Measurements from ENCODE around the gene KIAA2012. TPM values are rescaled to one million over a fixed set of nuclear protein-coding genes. Genes with fewer than 3 reads are reported as not detected.

The KIAA2012 gene
- polyA plus RNA-seq, 1 donor (not counting 4 experiments of a cell fraction or from before 2014, with no cell fraction given), result not detected

DNA sequence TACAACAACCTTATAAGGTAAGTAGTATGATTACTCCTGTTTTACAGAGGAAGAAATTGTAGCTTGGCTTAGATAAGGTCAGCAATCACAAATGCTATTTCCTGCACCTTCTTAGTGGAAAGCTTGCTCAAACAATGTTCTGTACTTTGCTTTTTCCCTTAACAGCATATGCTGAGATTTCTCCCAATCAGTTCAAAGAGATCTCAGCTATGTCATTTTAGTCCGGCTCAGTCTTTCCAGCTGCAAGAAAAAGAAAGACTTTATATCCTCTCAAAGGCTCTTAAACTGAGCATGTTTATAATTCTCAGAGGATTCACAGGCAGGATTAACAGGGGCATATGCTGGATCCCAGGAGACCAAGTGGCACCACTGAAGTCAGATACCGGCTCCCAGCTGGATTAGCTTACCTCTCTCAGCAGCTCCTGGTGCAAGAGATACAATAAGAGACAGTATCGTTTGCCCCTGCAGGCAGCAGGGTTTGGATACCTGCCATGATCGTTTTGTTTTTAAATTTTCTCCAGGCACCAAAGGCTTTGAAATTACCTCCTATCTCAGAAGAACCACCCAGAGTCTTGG, 29.5 kb downstream of the KIAA2012 start:
- H3K79me2 ChIP-seq (ENCODE audit: control insufficient read depth, insufficient read depth, low read length), result no peaks in the 10 kb centered on the region
- H3K27ac ChIP-seq (ENCODE audit: control insufficient read depth, insufficient read depth, low read length), result no peak overlapping the region
- TF ChIP-seq CTCF (optimal IDR thresholded peaks at IDR 0.05 in 1 of 3, IDR thresholded peaks at IDR 0.05 in 1 of 3, conservative IDR thresholded peaks at IDR 0.05 in 1 of 3; ENCODE audit: extremely low read depth in 1 of 3, insufficient read depth in 2 of 3, low read length in 3 of 3), result no peak
- TF ChIP-seq EZH2 (IDR thresholded peaks at IDR 0.05; ENCODE audit: low read length), result no peak
- no peak overlapping the region for H3K4me3 ChIP-seq (ENCODE audit: control insufficient read depth in 2 of 3, extremely low read depth in 1 of 3, insufficient read depth in 2 of 3, low read depth in 1 of 3, low read length in 3 of 3)
- no peak for FAIRE-seq
- dilution Hi-C loops (cut with MboI; ENCODE audit: extremely low pct_ligation_motif_present, low sequenced_read_pairs), result no loop called here
- no peaks in the 10 kb centered on the region for H3K9me3 ChIP-seq (ENCODE audit: control insufficient read depth, low read depth, low read length)
- DNase-seq (ENCODE audit: low read depth, low spot score), result no peak
- no peak overlapping the region for H3K9ac ChIP-seq (ENCODE audit: control insufficient read depth, extremely low read depth, insufficient read depth, low read length)
- H3K36me3 ChIP-seq (ENCODE audit: control insufficient read depth in 2 of 2, extremely low read depth in 1 of 2, insufficient read depth in 2 of 2, low read length in 2 of 2), result no peaks in the 10 kb centered on the region
- no peaks in the 10 kb centered on the region for H3K27me3 ChIP-seq (ENCODE audit: control insufficient read depth, extremely low read depth, insufficient read depth, low read length)
- no peaks in the 10 kb centered on the region for H3K4me1 ChIP-seq (ENCODE audit: control insufficient read depth, extremely low read depth, insufficient read depth, low read length)
- no peaks in the 10 kb centered on the region for H3K9me1 ChIP-seq (ENCODE audit: control insufficient read depth, extremely low read depth, insufficient read depth, low read length)
- H2AFZ ChIP-seq (ENCODE audit: control insufficient read depth, low read length), result no peak overlapping the region
- no peaks in the 10 kb centered on the region for H4K20me1 ChIP-seq (ENCODE audit: control insufficient read depth, extremely low read depth, insufficient read depth, low read length)
- H3K4me2 ChIP-seq (ENCODE audit: control insufficient read depth, extremely low read depth, insufficient read depth, low read depth, low read length), result no peak overlapping the region

- Histone ChIP-seq H3K27ac (ENCODE audit: control insufficient read depth, insufficient read depth, low read length) (no peak overlapping the region), H3K36me3 (ENCODE audit: control insufficient read depth in 2 of 2, extremely low read depth in 1 of 2, insufficient read depth in 2 of 2, low read length in 2 of 2) (no peaks in the 10 kb centered on the region), H3K9ac (ENCODE audit: control insufficient read depth, extremely low read depth, insufficient read depth, low read length) (no peak overlapping the region), H4K20me1 (ENCODE audit: control insufficient read depth, extremely low read depth, insufficient read depth, low read length) (no peaks in the 10 kb centered on the region), H3K27me3 (ENCODE audit: control insufficient read depth, extremely low read depth, insufficient read depth, low read length) (no peaks in the 10 kb centered on the region), H3K4me2 (ENCODE audit: control insufficient read depth, extremely low read depth, insufficient read depth, low read depth, low read length) (no peak overlapping the region), H3K9me3 (ENCODE audit: control insufficient read depth, low read depth, low read length) (no peaks in the 10 kb centered on the region), H3K4me1 (ENCODE audit: control insufficient read depth, extremely low read depth, insufficient read depth, low read length) (no peaks in the 10 kb centered on the region), H3K79me2 (ENCODE audit: control insufficient read depth, insufficient read depth, low read length) (no peaks in the 10 kb centered on the region), H2AFZ (ENCODE audit: control insufficient read depth, low read length) (no peak overlapping the region), H3K4me3 (ENCODE audit: control insufficient read depth in 2 of 3, extremely low read depth in 1 of 3, insufficient read depth in 2 of 3, low read depth in 1 of 3, low read length in 3 of 3) (no peak overlapping the region), H3K9me1 (ENCODE audit: control insufficient read depth, extremely low read depth, insufficient read depth, low read length) (no peaks in the 10 kb centered on the region)
- TF ChIP-seq EZH2 (IDR thresholded peaks at IDR 0.05; ENCODE audit: low read length) (no peak), CTCF (optimal IDR thresholded peaks at IDR 0.05 in 1 of 3, IDR thresholded peaks at IDR 0.05 in 1 of 3, conservative IDR thresholded peaks at IDR 0.05 in 1 of 3; ENCODE audit: extremely low read depth in 1 of 3, insufficient read depth in 2 of 3, low read length in 3 of 3) (peak; percentile 76 to 90 (median 84))
- DNase-seq (ENCODE audit: low read depth, low spot score) (no peak), FAIRE-seq (no peak)
- dilution Hi-C loops (cut with MboI; ENCODE audit: extremely low pct_ligation_motif_present, low sequenced_read_pairs), result no loop called here
Measured at GRCh38 chr2:202104286-202104870, 31.3 kb downstream of the KIAA2012 start.
